ENCODE results near the gene GINS1.
"Not testable (repeated sequence)": the region's sequence is repeated elsewhere in the genome, so short reads cannot be mapped to it uniquely, and the experiment has no call there.

- not testable (repeated sequence) for TF ChIP-seq POLR2AphosphoS5 (IDR thresholded peaks at IDR 0.05; ENCODE audit: low read depth); REST (IDR thresholded peaks at IDR 0.05; ENCODE audit: unreplicated experiment)
Measured at GRCh38 chr20:25473297-25473696, 65.8 kb downstream of the GINS1 start.
